KG1 (cell line): ENCODE measurements around the gene RAB11FIP4.

Experiments used
- DNase-seq: peaks from one replicate; lab custom pipeline; 2025; lab: John Stamatoyannopoulos, UW

RAB11FIP4 gene

GRCh38 chr17:31487063-31487647, 95.7 kb downstream of the RAB11FIP4 start:
- no peak for DNase-seq

DNA sequence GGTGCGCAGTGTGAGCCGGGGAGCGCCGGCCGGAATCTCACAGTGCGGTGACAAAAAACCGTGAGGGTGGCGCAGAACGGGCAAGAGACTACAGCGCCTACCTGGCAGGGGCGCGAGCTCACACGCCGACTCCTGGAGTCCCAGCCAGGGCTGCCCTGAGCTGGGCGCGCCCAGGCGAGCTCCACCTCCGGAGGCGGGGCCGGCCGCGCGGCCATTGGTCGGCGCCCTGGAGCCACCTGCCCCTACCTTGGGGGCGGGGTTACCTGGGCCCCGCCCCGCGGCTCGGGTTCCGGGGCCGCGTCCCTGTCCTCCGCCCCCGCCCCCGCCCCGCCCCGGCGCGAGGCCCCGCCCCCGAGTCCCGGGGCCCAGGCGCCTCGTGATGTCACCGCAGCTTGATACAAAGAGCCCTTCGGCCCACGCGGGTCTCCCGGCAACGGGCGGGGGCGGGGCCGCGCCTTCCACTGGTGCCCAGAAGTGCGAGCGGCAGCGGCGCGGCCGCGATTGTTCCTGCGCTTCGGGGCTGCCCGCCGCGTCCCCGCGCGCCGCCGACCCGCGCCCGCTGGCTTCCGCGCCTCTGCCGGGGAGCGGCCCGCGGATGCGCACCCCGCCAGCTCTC, 96.3 kb downstream of the RAB11FIP4 start:
- no peak for DNase-seq

GRCh38 chr17:31488264-31488981, 96.9 kb downstream of the RAB11FIP4 start:
- no peak for DNase-seq

DNA sequence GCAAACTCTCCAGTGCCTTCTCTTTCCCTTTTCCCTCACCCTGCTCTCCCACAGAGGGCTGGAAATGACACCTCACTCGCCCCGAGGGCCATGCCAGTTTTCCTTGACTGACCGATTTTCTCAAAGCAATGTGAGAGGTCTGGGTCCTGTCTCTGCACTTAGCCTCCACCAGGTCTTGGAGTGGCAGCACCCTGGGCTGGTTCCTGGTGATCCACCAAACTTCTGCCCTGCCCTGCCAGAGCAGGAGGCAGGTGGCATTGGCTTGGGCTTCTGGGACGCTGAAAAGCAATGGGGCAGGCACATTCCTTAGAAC, 97.5 kb downstream of the RAB11FIP4 start:
- DNase-seq = no peak

DNA sequence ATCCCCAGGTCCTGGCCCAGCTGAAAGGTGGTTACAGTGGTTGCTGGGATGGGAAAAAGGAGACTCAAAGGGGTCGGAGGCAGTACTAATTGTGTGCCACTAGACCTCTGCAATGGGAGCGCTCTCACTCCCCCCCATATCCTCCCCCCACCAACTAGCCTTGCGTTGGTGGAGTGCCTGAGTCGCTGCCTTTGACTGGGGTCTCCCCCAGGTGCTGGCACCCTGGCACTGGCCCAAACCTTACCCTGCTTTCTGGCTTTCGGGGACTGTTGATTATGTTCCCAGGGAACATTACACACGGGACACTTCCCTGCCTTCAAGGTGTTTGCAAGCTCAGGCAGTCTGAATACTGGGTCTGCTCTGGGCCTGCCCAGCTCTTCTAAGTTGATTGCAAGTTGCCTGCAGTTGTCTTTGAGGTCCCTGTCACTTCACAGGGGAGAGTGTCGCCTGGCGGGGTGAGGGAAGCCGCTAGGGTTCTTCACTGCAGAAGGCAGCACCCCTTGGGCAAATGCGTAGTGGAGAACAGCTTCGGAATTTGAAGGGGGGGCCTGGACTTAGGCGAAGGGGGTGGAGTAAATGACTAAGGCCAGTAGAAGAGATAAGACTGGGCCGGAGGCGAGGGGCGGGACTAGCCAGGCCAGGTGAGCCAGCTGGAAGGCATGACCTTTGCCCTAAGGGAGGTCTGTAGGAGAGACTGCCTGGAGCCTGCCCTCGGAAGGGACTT, 98.0 kb downstream of the RAB11FIP4 start:
- DNase-seq = no peak

DNA sequence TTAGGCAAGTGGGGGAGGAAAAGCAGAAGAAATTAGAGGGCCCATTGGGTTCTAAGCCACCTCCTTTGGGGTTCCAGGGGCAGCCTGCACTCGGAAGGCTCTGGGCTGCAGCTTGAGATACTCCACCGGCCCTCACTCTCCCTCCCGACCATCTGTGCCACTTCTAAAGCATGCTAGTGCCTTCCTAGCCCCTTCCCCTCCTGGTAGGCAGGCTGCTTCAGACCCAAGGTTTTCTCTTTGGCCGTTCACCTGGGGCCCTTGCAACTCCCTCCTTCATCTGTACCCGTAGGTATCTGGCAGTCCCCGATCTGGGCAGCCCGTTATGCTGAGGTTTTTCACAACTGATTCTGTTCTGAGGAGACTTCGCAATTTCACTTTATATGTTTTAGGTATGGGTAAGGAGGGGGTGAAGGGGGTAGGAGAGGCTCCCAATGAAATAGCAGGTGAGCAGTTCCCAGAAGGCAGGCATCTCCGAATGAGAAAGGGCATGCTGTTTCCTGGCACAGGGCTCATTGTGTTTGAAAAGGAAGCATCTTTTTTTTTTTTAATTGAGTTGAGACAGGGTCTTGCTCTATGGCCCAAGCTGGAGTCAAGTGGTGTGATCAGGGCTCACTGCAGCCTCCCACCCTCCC, 98.7 kb downstream of the RAB11FIP4 start:
- no peak for DNase-seq

GRCh38 chr17:31490671-31491375, 99.3 kb downstream of the RAB11FIP4 start:
- no peak for DNase-seq

GRCh38 chr17:31491376-31492131, 100.1 kb downstream of the RAB11FIP4 start:
- DNase-seq = peak; percentile 34

DNA sequence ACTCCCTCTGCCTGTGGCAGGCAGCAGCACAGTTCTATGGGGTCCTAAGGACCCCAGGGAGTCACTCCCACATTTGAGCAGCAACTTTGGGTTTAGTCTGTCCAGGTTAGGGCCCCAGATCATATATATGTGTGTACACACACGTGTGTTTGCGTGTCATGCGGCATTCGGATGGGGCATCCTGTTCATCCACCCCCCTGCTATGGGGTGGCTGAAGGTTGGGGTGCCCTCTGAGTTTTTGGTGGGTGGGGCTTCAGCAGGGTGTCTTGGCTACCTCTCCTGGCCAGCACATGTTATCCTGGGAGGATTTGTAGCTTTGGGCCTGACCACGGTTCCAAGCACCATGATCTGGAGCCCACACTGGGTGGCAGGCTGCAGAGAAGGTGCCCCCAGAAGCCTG, 100.7 kb downstream of the RAB11FIP4 start:
- no peak for DNase-seq

- peak; percentile 36 for DNase-seq
These were observed 101.6 kb downstream of the RAB11FIP4 start for GRCh38 chr17:31492880-31493655.

GRCh38 chr17:31493656-31494155, 102.2 kb downstream of the RAB11FIP4 start:
- no peak for DNase-seq

DNA sequence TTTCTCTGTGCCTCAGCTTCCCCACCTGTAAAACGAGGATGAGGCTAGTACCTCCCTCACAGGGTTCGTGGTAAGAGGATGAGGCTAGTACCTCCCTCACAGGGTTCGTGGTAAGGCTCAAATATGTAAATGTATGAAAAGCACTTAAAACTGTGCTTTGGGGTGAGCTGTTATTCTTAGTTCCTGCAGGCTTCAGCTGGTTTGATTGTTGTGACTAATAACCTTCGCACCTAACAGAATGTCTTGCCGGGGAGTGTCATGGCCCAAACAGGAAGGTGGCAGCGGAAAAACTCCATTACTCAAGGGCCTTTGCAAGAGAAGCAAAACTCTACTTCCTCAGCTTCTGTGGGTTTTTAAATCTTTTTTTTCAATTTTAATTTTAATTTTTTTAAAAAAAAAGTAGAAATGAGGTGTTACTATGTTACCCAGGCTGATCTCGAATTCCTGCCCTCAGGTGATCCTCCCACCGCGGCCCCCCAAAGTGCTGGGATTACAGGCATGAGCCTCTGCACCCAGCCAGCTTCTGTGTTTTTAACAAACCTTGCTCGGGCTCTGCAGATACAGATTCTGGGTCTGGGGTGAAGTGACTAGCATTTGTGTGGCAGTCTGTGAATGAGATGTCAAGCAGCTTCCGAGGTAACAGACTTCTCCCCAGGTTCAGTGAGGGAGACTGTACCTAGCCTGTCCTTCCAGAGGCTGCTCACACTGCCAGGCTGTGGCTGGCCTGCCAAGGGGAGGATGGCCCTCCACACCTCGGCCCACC, 103.0 kb downstream of the RAB11FIP4 start:
- DNase-seq = peak; percentile 49

DNA sequence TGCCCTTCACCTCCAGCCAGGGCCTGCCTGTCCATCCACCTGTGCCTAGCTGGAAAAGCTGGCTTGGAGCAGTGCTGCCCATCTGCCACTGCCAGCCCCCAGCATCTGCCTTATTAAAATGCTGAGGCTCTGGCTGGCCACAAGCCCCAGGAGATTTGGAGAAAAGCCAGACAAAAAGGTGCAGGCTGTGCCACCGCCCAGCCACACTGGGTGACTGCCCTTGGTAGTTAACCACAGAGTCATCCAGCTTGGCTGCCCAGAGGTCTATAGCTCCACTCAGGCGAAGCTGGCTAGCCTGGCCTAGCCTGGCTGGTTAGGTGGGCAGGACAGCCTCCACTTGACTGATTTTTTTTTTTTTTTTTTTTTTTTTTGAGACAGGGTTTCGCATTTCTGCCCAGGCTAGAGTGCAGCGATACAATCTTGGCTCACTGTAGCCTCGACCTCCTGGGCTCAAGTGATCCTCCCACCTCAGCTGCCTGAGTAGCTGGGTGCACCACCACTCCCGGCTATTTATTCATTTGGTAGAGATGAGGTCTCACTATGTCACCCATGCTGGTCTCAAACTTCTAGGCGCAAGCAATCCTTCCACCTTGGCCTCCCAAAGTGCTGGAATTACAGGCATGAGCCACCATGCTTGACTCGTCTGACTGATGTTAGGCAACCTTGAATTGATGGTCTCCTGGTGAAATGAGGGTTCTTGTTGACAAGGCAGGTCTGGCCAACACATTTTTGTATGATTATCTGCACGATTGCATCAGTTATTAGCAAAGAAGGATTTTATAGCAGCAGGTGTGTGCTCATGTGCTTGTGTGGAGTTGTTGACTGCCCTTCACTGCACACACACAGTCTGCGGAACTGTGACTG, 103.8 kb downstream of the RAB11FIP4 start:
- DNase-seq = no peak

DNA sequence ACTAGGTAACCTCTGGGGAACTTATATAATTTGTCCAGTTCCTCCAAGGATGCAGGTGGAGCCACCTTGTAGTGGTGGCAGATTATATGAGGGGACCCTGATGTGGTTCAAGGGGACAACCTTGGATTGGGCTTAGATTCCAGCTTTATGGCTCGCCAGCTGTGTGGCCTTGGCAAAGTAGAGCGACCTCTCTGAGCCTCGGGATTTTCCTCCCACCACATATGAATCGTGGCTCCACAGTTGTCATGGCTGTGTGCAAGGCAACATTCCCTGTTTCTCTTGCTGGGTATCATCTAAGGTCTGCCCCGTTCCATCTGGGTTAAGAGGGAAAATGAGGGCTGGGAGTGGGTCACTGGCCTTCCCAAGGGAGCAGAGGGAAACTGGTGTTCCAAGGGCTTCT, 104.6 kb downstream of the RAB11FIP4 start:
- DNase-seq = no peak

DNA sequence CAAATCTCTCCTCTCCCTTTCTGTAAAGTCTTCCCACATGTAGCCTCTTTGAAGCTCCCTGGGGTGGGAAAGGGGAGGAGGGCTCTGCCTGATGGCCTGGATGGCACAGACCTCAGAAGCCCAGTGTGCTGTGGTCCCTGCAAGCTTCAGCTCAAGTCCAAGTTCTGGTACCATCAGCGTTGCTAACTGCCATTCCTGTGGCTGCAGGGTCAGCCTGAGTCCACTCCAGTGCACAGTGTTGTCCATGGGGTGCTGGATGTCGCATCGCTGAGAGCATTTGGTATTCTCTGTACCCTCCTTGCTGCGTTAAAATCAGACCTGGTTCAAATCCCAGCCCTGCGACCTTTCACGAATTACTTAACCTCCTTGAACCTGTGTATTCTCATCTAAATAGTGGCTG, 105.1 kb downstream of the RAB11FIP4 start:
- DNase-seq = no peak

DNA sequence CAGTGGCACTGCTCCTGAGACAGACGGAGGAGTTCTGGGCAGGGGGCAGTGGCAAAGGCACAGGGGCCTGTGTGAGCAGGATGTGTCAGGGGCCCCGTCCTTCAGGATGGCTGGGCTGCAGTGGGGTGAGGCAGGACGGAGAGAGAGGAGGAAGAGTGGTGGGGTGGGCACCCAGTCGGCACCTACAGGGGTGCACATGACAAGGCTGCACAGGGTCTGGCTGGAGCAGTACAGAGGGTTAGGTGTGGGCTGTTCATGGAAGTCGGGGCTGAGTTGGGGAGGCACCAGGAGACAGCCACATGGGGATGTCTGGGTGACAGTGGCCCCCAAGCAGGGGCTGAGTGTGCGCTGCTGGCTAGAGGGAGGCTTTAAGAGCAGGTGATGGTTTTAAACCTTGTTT, 106.0 kb downstream of the RAB11FIP4 start:
- no peak for DNase-seq

GRCh38 chr17:31497994-31498826, 106.7 kb downstream of the RAB11FIP4 start:
- no peak for DNase-seq
